GM19452 (cell line): ENCODE data around the gene TFEB.

Experiments
- ATAC-seq: cut with Tn5 transposase; IDR thresholded peaks from one replicate; pipeline ENCODE4 v1.9.1; 2021; ENCODE audit not compliant: unreplicated experiment

TFEB gene

DNA sequence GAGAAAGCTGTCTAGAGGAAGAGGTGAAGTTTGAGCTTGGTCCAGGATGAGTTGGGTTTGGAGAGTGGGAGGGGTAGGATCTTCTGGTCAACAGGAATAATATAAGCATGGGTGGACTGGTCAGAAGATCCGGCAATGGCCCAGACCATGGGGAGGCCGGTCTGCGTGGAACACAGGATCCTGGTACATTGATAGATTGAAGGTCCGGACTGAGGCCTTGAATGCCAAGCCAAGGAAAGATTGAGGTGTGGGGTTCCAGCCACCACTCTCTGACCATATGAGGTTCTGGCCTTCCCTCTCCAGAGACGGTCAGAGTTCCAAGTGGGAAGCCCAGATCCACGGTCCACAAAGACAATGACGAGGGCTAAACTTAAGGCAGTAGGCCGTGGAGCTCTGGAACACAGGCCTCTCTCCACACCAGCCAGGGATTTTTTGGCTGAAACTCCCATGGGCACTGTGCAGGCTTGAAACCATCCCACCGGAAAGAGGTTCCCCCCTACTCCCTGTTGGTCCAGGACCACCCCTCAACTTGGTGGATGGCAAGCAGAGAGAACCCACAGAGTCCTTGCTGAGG is 94.0 kb downstream of the TFEB start:
- no peak for ATAC-seq

DNA sequence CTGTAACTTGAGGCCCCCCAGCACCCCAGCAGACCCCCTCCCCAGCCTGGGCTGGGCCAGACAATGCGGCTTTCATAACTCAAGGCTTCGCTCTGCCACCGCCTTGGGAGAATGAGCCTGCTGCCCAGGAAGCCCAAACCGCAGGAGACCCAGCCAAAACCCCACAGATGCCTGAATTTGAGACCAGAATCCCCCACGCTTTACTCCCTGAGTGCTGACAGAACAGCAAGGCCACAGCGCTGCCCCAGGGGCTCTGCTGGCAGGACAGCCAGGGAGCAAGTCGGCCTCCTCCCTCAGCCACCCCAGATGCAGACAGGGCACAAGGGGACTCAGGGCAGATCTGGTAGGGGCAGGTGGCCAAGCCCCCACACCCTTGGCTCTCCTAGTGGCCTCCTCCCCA is 95.0 kb downstream of the TFEB start:
- no peak for ATAC-seq

DNA sequence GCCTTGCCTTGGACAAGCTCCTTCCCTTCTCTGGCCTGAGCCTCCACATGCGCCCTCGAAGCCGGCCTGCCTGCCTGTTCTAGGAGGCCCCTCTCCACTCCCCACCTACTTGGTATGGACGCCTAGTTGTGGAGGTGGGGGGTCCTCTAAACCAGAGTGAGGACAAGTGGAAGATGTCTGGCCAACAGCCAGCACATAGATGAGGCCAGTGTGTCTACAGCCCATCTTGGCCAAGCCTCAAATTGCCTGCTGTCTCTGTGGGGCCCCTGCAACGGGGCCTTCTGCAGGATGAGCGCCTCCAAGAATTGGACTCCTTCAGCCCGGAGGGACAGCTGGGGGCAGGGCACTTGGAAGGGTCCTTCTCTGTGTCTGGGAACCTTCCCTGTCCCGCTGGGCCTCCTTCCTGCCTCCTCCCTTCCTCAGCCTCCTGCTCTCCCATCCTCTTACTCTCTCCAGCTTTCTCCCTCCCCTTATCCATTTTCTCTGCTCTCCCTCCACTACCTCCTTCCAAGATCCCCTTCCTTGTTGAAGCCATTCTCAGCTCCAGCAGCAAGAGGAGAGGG is 95.5 kb downstream of the TFEB start:
- ATAC-seq = no peak

DNA sequence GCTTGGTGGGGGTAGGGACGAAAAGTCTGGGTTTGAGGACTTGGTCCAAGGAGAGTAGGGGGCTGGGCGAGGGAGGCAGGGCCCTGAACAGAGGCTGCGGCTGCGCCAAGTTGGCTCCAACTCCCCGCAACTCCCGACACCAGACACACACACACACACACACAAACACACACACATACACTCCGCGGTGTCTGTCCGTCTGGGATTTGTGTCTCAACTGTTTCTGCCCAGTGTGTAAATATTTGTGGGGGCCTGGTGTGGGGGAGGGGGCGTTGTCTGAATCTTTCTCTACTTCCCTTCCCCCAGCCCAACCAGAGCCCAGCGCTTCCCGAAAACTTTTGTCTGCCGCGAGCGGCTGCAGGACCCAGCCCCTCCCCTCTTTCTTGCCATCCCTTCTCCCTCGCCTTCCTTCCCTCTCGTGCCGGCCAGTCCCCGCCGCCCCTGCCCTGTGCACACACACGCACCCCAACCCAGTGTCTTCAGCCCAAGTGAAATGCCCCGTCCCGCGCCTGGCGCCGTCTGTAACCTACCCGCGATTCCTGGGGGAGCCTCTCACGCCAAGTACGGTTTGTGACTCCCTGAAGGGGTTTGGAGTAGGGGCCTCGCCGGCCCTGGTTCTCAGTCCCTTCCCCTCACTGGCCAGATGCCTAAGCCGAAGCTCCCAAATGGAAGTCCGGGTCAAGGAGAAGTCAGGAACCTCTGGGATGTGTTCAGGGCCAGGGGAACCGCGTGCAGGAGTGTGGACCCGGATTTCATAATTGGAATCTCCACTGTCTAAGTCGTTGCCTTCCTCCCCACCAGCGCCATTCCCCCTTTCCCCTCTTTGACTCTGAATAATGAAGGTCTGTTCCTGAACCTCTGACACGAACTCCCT is 96.2 kb downstream of the TFEB start:
- ATAC-seq = no peak

DNA sequence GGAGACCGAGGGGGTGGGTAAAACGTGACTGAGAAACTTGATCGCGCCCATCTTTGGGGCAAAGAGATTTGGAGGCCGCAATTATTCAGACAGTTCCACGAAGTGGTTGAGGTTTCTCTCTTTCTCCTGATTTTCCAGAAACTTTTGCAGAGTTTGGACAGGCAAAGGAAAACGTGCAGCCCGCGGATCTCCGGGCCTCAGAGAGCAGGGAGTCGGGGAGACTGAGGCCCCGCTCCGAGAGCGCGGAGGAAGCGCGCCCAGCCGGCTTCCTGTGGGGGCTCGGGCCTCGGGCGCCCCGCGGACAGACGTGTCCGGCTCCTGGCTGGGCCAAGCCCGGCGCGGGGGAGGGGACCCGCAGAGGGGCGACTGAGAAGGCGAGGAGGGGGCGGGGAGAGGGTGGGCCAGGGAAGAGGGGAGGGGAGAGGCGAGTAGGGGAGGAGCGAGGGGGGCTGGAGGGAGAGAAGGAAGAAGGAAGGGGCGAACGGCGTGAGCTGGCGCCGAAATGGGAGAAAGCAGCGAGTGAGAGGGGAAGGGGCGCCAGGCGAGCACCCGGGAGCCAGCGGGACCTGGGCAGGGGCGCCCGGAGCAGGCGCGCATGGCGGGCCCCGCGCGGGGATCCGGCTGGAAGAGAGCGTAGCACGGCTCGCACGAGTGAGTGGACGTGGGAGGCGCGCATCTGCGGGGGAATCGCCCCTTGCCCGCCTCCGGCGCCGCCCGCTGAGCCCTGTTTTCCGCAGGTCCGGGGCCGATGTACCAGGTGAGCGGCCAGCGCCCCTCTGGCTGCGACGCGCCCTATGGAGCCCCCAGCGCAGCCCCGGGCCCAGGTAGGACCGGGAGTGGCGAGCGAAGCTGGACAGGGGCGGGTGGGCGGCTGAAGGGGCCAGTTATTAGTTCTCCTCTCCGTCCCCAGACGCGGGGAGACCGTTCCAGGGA is 97.1 kb downstream of the TFEB start, which contains the start of gene MDFI:
TSS of gene MDFI (plus strand) at position 467 of the 933 bp plus-strand sequence. CDS start at position 749, 282 bp downstream.
- no peak for ATAC-seq

DNA sequence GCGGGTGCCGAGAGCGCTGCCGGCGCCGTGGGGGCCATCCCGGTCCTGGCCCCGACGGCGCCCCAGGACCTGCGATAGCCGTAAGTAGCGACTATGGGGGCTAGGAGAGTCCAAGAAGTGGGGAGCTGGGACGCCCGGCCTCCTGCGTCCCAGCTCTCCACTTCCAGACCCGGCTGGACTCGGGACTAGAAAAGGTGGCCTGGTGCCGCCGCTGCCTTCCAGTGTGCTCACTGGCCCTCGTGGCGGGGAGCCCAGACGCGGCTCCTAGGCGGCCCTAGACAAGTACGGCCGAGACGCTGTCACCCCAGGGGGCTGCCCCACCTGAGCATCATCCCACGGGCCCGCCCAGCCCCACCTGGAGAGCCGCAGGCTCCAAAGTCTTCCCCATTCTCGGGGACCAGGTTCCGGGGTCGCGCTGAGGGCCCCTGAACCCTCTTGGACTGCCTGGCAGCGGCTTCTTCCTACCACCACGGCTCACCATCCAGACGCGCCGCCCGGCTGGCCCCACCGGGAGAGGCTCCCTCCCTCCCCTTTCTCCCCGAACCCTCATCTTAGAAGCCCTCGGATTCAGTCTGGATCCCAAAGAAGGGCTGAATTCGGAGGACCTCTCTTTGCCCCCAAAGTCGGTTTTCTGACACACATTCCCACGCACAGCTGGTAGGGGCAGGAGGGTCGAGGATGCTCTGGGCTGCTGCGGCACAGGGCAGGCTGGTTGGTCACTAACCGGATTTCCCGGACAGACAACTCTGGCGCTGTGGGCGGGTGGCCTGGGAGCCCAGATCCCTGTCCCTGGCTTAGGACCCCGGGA is 98.0 kb downstream of the TFEB start:
- ATAC-seq = no peak

DNA sequence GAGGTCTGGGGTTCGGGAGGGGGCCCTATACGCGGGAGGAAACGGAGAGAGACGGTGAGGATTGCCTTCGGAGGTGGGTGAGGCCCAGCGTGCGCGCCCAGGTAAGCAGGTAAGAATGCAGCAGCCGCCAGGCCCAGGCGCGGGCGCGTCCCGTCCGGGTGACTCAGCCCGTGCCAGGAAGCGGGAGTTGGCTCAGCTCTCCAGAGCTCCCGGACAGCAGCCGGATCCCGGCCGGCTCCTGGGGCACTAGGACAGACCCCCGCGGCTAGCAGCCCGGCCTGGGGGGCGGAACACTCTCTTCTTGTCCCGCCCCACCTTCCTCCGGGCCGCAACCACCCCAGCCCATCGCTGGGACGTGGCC is 98.6 kb downstream of the TFEB start:
- no peak for ATAC-seq

DNA sequence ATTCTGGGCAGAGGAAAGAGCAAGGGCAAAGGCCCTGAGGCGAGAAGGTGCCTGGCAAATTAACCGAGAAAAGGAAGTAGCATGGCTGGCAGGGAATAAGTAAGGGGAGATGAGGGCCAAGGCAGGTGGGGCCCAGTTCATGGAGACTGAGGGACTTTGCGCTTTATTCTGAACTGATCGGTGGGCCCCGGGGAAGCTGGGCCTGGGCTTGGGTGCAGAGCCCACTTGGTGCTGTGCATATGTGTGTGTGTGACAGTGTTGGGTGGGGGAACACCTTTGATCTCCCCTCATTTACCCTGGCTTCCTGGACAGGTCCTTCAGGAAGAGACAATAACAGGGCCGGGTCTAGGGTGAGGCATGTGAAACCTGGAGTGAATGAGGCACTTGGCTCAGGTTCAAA is 100.0 kb downstream of the TFEB start:
- no peak for ATAC-seq

DNA sequence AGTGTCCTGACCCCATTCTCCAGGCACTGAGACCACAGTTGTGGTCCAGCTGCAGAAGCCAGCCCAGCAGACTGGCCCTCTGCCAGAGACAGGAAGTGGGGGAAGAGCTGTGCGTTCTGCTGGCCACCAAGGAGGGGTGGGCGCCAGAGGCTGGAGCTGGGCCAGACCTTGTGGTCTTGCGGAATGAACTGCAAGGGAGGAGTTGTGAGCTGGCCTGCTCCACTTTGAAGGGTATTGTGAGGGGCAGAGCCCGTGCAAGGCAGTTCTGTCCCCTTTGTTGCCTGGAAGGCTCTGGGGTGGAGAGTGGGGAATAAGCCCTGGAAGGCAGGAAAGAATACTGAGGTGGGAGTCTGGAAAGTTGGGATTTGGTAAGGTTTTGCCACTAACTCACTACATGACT is 100.8 kb downstream of the TFEB start:
- ATAC-seq = no peak
